HG02678 (cell line): ENCODE data around the gene NR3C2.
"Not testable (repeated sequence)": the region's sequence is repeated elsewhere in the genome, so short reads cannot be mapped to it uniquely, and the experiment has no call there.

Source experiments
- ATAC-seq: cut with Tn5 transposase; IDR thresholded peaks from one replicate; pipeline ENCODE4 v1.9.1; 2021; ENCODE audit warnings: mild to moderate bottlenecking, moderate library complexity; ENCODE audit not compliant: unreplicated experiment

NR3C2 gene

GRCh38 chr4:148182230-148182911 lies 259.8 kb downstream of the NR3C2 start:
- no peak for ATAC-seq

GRCh38 chr4:148173397-148174017 lies 268.7 kb downstream of the NR3C2 start:
- no peak for ATAC-seq

GRCh38 chr4:148171596-148171995 lies 270.6 kb downstream of the NR3C2 start:
- no peak for ATAC-seq

- no peak for ATAC-seq
Measured at GRCh38 chr4:148170408-148171365, 271.5 kb downstream of the NR3C2 start.

GRCh38 chr4:148166132-148166591 lies 276.1 kb downstream of the NR3C2 start:
- ATAC-seq, result no peak

GRCh38 chr4:148164557-148164956 lies 277.7 kb downstream of the NR3C2 start:
- ATAC-seq, result no peak

- no peak for ATAC-seq
Measured at GRCh38 chr4:148162991-148163390, 279.2 kb downstream of the NR3C2 start.

GRCh38 chr4:148162519-148162918 lies 279.7 kb downstream of the NR3C2 start:
- no peak for ATAC-seq

- no peak for ATAC-seq
Measured at GRCh38 chr4:148161601-148162000, 280.6 kb downstream of the NR3C2 start.

- no peak for ATAC-seq
Measured at GRCh38 chr4:148159793-148160192, 282.4 kb downstream of the NR3C2 start.

- ATAC-seq, result no peak
Measured at GRCh38 chr4:148154769-148155168, 287.4 kb downstream of the NR3C2 start.

- no peak for ATAC-seq
Measured at GRCh38 chr4:148152868-148153625, 289.2 kb downstream of the NR3C2 start.

- ATAC-seq, result no peak
Measured at GRCh38 chr4:148151806-148152205, 290.4 kb downstream of the NR3C2 start.

GRCh38 chr4:148145475-148145874 lies 296.7 kb downstream of the NR3C2 start:
- ATAC-seq, result no peak

GRCh38 chr4:148143174-148143573 lies 299.0 kb downstream of the NR3C2 start:
- ATAC-seq, result no peak

- ATAC-seq, result no peak
Measured at GRCh38 chr4:148141501-148141900, 300.7 kb downstream of the NR3C2 start.

GRCh38 chr4:148126825-148127224 lies 315.4 kb downstream of the NR3C2 start:
- ATAC-seq, result no peak

GRCh38 chr4:148124512-148124911 lies 317.7 kb downstream of the NR3C2 start:
- no peak for ATAC-seq

- ATAC-seq, result not testable (repeated sequence)
Measured at GRCh38 chr4:148123161-148123560, 319.1 kb downstream of the NR3C2 start.

GRCh38 chr4:148120216-148120615 lies 322.0 kb downstream of the NR3C2 start:
- ATAC-seq, result no peak

- no peak for ATAC-seq
Measured at GRCh38 chr4:148118633-148119032, 323.6 kb downstream of the NR3C2 start.
